H9 (cell line): ENCODE measurements around the gene CHRM4. TPM values are rescaled to one million over a fixed set of nuclear protein-coding genes. Genes with fewer than 3 reads are reported as not detected.

Experiments
- DNase-seq: peaks from one replicate; pipeline ENCODE4 v3.0.0-alpha.2; 2017
- H2AFZ ChIP-seq: one replicate; pipeline ENCODE4 v1.6.1; 2013; ENCODE audit warnings: mild to moderate bottlenecking, low read length, control low read depth, moderate library complexity
- H2AK5ac ChIP-seq: 2 replicates; pipeline ENCODE4 v1.6.1; 2013; ENCODE audit warnings: low read length, control low read depth, mixed read lengths; ENCODE audit not compliant: insufficient read length
- H2BK120ac ChIP-seq: one replicate; pipeline ENCODE4 v1.6.1; 2013; ENCODE audit warnings: low read depth, mild to moderate bottlenecking, low read length, control low read depth, inconsistent platforms; ENCODE audit not compliant: poor library complexity, severe bottlenecking
- H2BK12ac ChIP-seq: 2 replicates; pipeline ENCODE4 v1.6.1; 2013; ENCODE audit warnings: low read length, control low read depth, mixed read lengths, low read depth; ENCODE audit not compliant: insufficient read length
- H2BK15ac ChIP-seq: 2 replicates; pipeline ENCODE4 v1.6.1; 2013; ENCODE audit warnings: low read depth, low read length, control low read depth
- H2BK20ac ChIP-seq: one replicate; pipeline ENCODE4 v1.6.1; 2013; ENCODE audit warnings: low read depth, mild to moderate bottlenecking, low read length, control low read depth, inconsistent platforms; ENCODE audit not compliant: poor library complexity, severe bottlenecking
- H2BK5ac ChIP-seq: 2 replicates; pipeline ENCODE4 v1.6.1; 2013; ENCODE audit warnings: low read length, control low read depth, mixed read lengths; ENCODE audit not compliant: insufficient read length
- H3K14ac ChIP-seq: 2 replicates; pipeline ENCODE4 v1.6.1; 2013; ENCODE audit warnings: low read length, control low read depth; ENCODE audit not compliant: insufficient read depth
- H3K18ac ChIP-seq: 2 replicates; pipeline ENCODE4 v1.6.1; 2013; ENCODE audit warnings: low read depth, mild to moderate bottlenecking, mixed read lengths, low read length, control low read depth; ENCODE audit not compliant: insufficient read length
- H3K23ac ChIP-seq: 2 replicates; pipeline ENCODE4 v1.6.1; 2013; ENCODE audit warnings: low read length, control low read depth, mixed read lengths, low read depth; ENCODE audit not compliant: insufficient read length
- H3K23me2 ChIP-seq: 2 replicates; pipeline ENCODE4 v1.6.1; 2013; ENCODE audit warnings: low read depth, mild to moderate bottlenecking, mixed read lengths, low read length, control low read depth; ENCODE audit not compliant: insufficient read length, poor library complexity, severe bottlenecking
- H3K27ac ChIP-seq: 2 replicates; pipeline ENCODE4 v1.5.1; 2013; ENCODE audit warnings: low read length, control low read depth, mixed read lengths, low read depth; ENCODE audit not compliant: insufficient read length
- H3K27me3 ChIP-seq: 2 replicates; pipeline ENCODE4 v1.6.1; 2013; ENCODE audit warnings: low read length, control low read depth, inconsistent platforms; ENCODE audit not compliant: insufficient read depth
- H3K4ac ChIP-seq: 2 replicates; pipeline ENCODE4 v1.6.1; 2013; ENCODE audit warnings: low read depth, mild to moderate bottlenecking, control low read depth, inconsistent platforms, low read length, moderate library complexity
- H3K4me1 ChIP-seq: 2 replicates; pipeline ENCODE4 v1.6.1; 2013; ENCODE audit warnings: low read length, control low read depth, inconsistent platforms; ENCODE audit not compliant: insufficient read depth
- H3K4me2 ChIP-seq: 2 replicates; pipeline ENCODE4 v1.6.1; 2013; ENCODE audit warnings: low read length, control low read depth, mixed read lengths; ENCODE audit not compliant: insufficient read length, insufficient read depth
- H3K56ac ChIP-seq: 2 replicates; pipeline ENCODE4 v1.6.1; 2013; ENCODE audit warnings: low read depth, mild to moderate bottlenecking, mixed read lengths, low read length, control low read depth; ENCODE audit not compliant: insufficient read length
- H3K79me1 ChIP-seq: 2 replicates; pipeline ENCODE4 v1.6.1; 2013; ENCODE audit warnings: low read depth, mild to moderate bottlenecking, moderate library complexity, low read length, control low read depth, inconsistent platforms; ENCODE audit not compliant: insufficient read depth, poor library complexity, severe bottlenecking
- H3K79me2 ChIP-seq: 2 replicates; pipeline ENCODE4 v1.6.1; 2013; ENCODE audit warnings: low read length, control low read depth, inconsistent platforms; ENCODE audit not compliant: insufficient read depth
- H3K9ac ChIP-seq: 2 replicates; pipeline ENCODE4 v1.6.1; 2013; ENCODE audit warnings: low read length, control low read depth, mixed read lengths; ENCODE audit not compliant: insufficient read length; ENCODE audit errors: extremely low read depth
- H3K9me3 ChIP-seq: one replicate; pipeline ENCODE4 v1.6.1; 2013; ENCODE audit warnings: low read depth, low read length, inconsistent platforms; ENCODE audit not compliant: control insufficient read depth
- H3T11ph ChIP-seq: one replicate; pipeline ENCODE4 v1.6.1; 2013; ENCODE audit warnings: mild to moderate bottlenecking, low read length, control low read depth, inconsistent platforms
- H4K20me1 ChIP-seq: one replicate; pipeline ENCODE4 v1.6.1; 2013; ENCODE audit not compliant: control insufficient read depth, insufficient read length, insufficient read depth
- H4K5ac ChIP-seq: 2 replicates; pipeline ENCODE4 v1.6.1; 2013; ENCODE audit warnings: low read depth, mild to moderate bottlenecking, mixed read lengths, low read length, control low read depth; ENCODE audit not compliant: insufficient read length
- H4K8ac ChIP-seq: replicated peaks from 2 replicates; pipeline ENCODE4 v1.6.1; 2013; ENCODE audit warnings: low read length, control low read depth, mixed read lengths, low read depth; ENCODE audit not compliant: insufficient read length
- H4K91ac ChIP-seq: 2 replicates; pipeline ENCODE4 v1.6.1; 2013; ENCODE audit warnings: low read depth, mild to moderate bottlenecking, moderate library complexity, mixed read lengths, low read length, control low read depth; ENCODE audit not compliant: insufficient read length
- H3K27ac Mint-ChIP-seq, 3 experiments: 2 replicates in 2 of 3; 3 replicates in 1 of 3; pipeline ENCODE4 v1.8.0; 2020 to 2021; ENCODE audit warnings: mixed read lengths in 3 of 3, mild to moderate bottlenecking in 1 of 3, moderate library complexity in 1 of 3
- H3K27me3 Mint-ChIP-seq: 2 replicates; pipeline ENCODE4 v1.8.0; 2021; ENCODE audit warnings: low read depth, mild to moderate bottlenecking, moderate library complexity, mixed read lengths
- H3K36me3 Mint-ChIP-seq, 3 experiments: 2 replicates in 2 of 3; 3 replicates in 1 of 3; pipeline ENCODE4 v1.8.0; 2020 to 2021; ENCODE audit warnings: low read depth in 3 of 3, mixed read lengths in 3 of 3; ENCODE audit not compliant: insufficient read depth in 1 of 3
- H3K4me1 Mint-ChIP-seq, 2 experiments: 2 replicates each; pipeline ENCODE4 v1.8.0; 2020; ENCODE audit warnings: mixed read lengths in 2 of 2
- H3K4me3 Mint-ChIP-seq, 2 experiments: 2 replicates in 1 of 2; 3 replicates in 1 of 2; pipeline ENCODE4 v1.8.0; 2020 to 2021; ENCODE audit warnings: mild to moderate bottlenecking in 2 of 2, mixed read lengths in 2 of 2, moderate library complexity in 1 of 2
- H3K9me3 Mint-ChIP-seq, 2 experiments: 2 replicates in 1 of 2; 3 replicates in 1 of 2; pipeline ENCODE4 v1.8.0; 2020; ENCODE audit warnings: mild to moderate bottlenecking in 2 of 2, mixed read lengths in 2 of 2, moderate library complexity in 1 of 2
- WGBS: extraction: QIAGEN DNeasy Blood & Tissue Kit; methylation state at CpG from one replicate; pipeline ENCODE4 v1.1.7; 2013; ENCODE audit warnings: missing lambda C conversion rate, low lambda C conversion rate, mixed read lengths; ENCODE audit not compliant: insufficient read length; ENCODE audit errors: extremely low coverage; 5-methylcytosine and 5-hydroxymethylcytosine counted together
- total RNA-seq: library from RNA; stranded (reverse); gene quantifications from 2 replicates; pipeline ENCODE4 v1.2.1, GENCODE V29; 2021
- TF ChIP-seq, protein P1 (sequence below): fragments of 200-600 bp; sonication (generic); conservative IDR thresholded peaks from 3 replicates; pipeline ENCODE4 v1.8.0; 2021; ENCODE audit warnings: antibody characterized with exemption, mild to moderate bottlenecking

Gene CHRM4
- total RNA-seq, 1 experiment from 2014 or later, result 1.0 TPM

DNA sequence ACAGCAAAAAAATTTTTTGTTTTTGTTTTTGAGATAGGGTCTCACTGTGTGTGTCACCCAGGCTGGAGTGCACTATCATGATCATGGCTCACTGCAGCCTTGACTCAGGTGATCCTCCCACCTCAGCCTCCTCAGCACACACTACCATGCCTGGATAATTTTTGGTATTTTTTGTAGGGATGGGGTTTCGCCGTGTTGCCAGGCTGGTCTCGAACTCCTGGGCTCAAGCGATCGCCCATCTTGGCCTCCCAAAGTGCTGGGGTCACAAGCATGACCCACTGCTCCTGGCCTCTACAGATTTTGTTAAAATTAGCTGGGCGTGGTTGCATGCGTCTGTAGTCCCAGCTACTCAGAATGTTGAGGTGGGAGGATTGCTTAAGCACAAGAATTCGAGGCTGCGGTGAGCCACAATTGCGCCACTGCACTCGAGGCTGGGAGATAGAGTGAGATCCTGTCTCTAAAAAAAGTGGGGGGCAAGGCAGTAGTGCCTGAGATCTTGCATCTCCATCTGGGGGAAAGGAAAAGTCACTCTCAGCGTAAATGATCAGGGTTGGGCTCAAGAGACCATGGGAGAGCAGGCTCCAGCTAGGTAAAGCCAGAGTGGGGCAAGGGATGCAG lies 54.9 kb downstream of the CHRM4 start:
- peaks cover 66 to 86% of the 10 kb centered on the region in 2 experiments for H3K4me1 Mint-ChIP-seq
- DNase-seq, result no peak
- peaks cover 7% of the 10 kb centered on the region for H3K23me2 ChIP-seq
- H3K18ac ChIP-seq, result no peak overlapping the region
- peak overlapping the region in 2 of 3 experiments; percentile 14 to 78; a peak in 1 of 7 replicates for H3K27ac Mint-ChIP-seq
- H2BK12ac ChIP-seq, result no peak overlapping the region
- no peak overlapping the region for H3K56ac ChIP-seq
- no peak overlapping the region for H3K14ac ChIP-seq
- no peaks in the 10 kb centered on the region for H4K20me1 ChIP-seq
- H2BK120ac ChIP-seq, result no peak overlapping the region
- no peak overlapping the region for H3K27ac ChIP-seq
- no peak overlapping the region for H2BK15ac ChIP-seq
- H3K4me3 Mint-ChIP-seq, result peak overlapping the region in 1 of 2 experiments; percentile 12; a peak in 2 of 5 replicates
- no peak overlapping the region for H4K91ac ChIP-seq
- H3K9me3 ChIP-seq, result no peaks in the 10 kb centered on the region
- WGBS, result no CpG with 5 or more reads among the region's 12 CpGs
- H4K5ac ChIP-seq, result no peak overlapping the region
- no peak overlapping the region for H2AFZ ChIP-seq
- H2AK5ac ChIP-seq, result no peak overlapping the region
- H3K79me2 ChIP-seq, result no peaks in the 10 kb centered on the region
- no peaks in the 10 kb centered on the region for H3K9me3 Mint-ChIP-seq
- H3K36me3 Mint-ChIP-seq, result no peaks in the 10 kb centered on the region; a peak in 1 of 7 replicates
- no peak overlapping the region for H2BK20ac ChIP-seq
- H3K9ac ChIP-seq, result no peak overlapping the region
- H3K79me1 ChIP-seq, result no peaks in the 10 kb centered on the region
- H3K27me3 ChIP-seq, result peaks cover 13% of the 10 kb centered on the region; the same call in 1 of the 2 replicates
- H3K4me2 ChIP-seq, result no peak overlapping the region
- no peak overlapping the region for H2BK5ac ChIP-seq
- H4K8ac ChIP-seq, result no peak overlapping the region
- H3K23ac ChIP-seq, result no peak overlapping the region
- no peak overlapping the region for H3K4ac ChIP-seq
- TF ChIP-seq, protein P1, sequence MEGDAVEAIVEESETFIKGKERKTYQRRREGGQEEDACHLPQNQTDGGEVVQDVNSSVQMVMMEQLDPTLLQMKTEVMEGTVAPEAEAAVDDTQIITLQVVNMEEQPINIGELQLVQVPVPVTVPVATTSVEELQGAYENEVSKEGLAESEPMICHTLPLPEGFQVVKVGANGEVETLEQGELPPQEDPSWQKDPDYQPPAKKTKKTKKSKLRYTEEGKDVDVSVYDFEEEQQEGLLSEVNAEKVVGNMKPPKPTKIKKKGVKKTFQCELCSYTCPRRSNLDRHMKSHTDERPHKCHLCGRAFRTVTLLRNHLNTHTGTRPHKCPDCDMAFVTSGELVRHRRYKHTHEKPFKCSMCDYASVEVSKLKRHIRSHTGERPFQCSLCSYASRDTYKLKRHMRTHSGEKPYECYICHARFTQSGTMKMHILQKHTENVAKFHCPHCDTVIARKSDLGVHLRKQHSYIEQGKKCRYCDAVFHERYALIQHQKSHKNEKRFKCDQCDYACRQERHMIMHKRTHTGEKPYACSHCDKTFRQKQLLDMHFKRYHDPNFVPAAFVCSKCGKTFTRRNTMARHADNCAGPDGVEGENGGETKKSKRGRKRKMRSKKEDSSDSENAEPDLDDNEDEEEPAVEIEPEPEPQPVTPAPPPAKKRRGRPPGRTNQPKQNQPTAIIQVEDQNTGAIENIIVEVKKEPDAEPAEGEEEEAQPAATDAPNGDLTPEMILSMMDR, result no peak
- H3K4me1 ChIP-seq, result peaks cover 22% of the 10 kb centered on the region
- H3K27me3 Mint-ChIP-seq, result peaks cover 34% of the 10 kb centered on the region
- no peak overlapping the region for H3T11ph ChIP-seq
